Dendritic cell treated with granulocyte-macrophage colony-stimulating factor and Interleukin-4, amounts not matched to agents 40 ng/mL and 50 ng/mL, for 4 days (primary cell): ENCODE data around the gene NOXA1.
A peak's percentile ranks its signal among the peaks of the same experiment; 100 is the strongest.
"Not testable (repeated sequence)": the region's sequence is repeated elsewhere in the genome, so short reads cannot be mapped to it uniquely, and the experiment has no call there.

Source experiments
- H3K27ac Mint-ChIP-seq: one replicate; pipeline ENCODE4 v1.8.0; 2022; ENCODE audit warnings: mild to moderate bottlenecking, mixed read lengths
- H3K27me3 Mint-ChIP-seq: one replicate; pipeline ENCODE4 v1.8.0; 2022; ENCODE audit warnings: mild to moderate bottlenecking, mixed read lengths
- H3K36me3 Mint-ChIP-seq: one replicate; pipeline ENCODE4 v1.8.0; 2022; ENCODE audit warnings: low read depth, mixed read lengths
- H3K4me1 Mint-ChIP-seq: one replicate; pipeline ENCODE4 v1.8.0; 2022; ENCODE audit warnings: low read depth, mixed read lengths
- H3K4me3 Mint-ChIP-seq: one replicate; pipeline ENCODE4 v1.8.0; 2022; ENCODE audit warnings: mild to moderate bottlenecking, moderate library complexity, mixed read lengths
- H3K9me3 Mint-ChIP-seq: one replicate; pipeline ENCODE4 v1.8.0; 2022; ENCODE audit warnings: mixed read lengths
- intact Hi-C: fragments of 100-400 bp; cut with micrococcal nuclease; formaldehyde crosslinking; loops from one replicate; pipeline ENCODE4 v1.15.0; 2022

Gene NOXA1

GRCh38 chr9:137459601-137460362 lies 36.6 kb downstream of the NOXA1 start:
- Mint-ChIP-seq H3K4me3 (peak overlapping the region; percentile 63), H3K36me3 (peaks cover 30% of the 10 kb centered on the region), H3K27ac (peak overlapping the region; percentile 79), H3K9me3 (no peaks in the 10 kb centered on the region), H3K27me3 (peaks cover 30% of the 10 kb centered on the region), H3K4me1 (peaks cover 46% of the 10 kb centered on the region)
- intact Hi-C loops = no loop called here

DNA sequence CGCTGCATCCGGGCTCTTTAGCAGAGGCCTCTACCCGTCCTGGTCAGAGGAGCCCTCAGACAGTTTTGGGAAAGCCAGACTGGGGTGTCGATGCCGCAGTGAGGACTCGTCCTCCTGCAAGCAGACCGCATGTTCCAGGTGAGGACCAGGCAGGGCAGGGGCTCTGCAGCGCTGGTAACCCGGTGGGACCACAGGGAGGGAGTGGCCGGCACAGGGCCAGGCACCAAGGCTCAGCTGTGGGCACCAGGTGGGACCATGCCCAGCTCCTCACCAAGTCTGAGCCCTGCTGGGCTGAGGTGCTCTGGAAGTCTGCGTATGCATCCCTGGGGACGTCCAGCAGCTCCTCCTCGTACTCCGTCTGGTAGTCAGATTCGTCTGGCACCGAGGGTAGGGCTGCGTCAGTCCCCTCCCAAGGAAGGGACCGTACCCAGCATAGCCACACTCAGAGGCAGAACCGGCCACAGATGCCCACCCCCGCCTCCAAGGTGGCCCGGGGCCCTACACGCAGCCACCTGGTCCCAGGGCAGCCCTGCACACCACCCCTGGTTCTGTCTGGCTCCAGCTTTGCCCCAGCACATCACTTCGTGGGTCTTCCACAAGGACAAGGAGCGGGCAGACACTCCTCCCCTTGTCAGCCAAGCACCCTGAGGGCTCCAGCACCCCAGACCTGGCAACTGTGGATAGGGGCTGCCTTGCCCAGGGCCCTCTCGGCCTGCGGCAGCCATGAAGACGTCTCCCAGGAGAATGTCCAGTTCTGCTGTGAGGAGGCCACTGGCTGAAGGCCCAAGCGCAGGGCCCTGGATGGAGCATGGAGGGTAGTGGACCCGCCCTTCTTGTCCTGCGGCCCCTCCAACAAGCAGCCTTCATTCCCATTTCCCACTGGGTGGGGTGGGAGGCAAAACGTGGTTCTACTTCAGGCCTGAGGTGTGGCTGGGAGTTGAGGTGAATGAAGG lies 37.4 kb downstream of the NOXA1 start:
- intact Hi-C loops = no loop called here
- no peaks in the 10 kb centered on the region for H3K9me3 Mint-ChIP-seq

DNA sequence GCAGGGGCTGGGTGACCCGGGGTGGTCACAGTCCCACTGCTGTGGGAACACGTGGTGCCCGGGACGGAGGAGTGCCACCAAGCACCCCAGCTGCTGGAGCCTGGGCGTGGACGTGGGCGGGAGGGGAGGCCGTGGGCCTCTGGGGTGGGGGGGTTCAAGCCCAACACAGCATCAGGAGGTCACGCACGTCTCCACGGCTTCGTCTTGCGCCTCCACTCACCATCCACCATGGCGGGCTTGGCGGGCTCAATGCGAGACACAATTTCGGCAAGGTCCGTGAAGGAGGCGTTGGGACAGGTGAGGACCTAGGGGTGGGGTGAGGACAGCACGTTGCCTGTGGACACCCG lies 38.1 kb downstream of the NOXA1 start:
- Mint-ChIP-seq H3K9me3 (no peaks in the 10 kb centered on the region), H3K4me3 (no peak overlapping the region), H3K4me1 (peaks cover 31% of the 10 kb centered on the region), H3K36me3 (peaks cover 16% of the 10 kb centered on the region), H3K27ac (peak overlapping the region; percentile 79), H3K27me3 (peaks cover 43% of the 10 kb centered on the region)
- intact Hi-C loops = no loop called here

More for the DNA sequence above, 37.4 kb downstream of the NOXA1 start:
- H3K36me3 Mint-ChIP-seq = peaks cover 22% of the 10 kb centered on the region
- H3K27me3 Mint-ChIP-seq = peaks cover 37% of the 10 kb centered on the region
- H3K27ac Mint-ChIP-seq = peak overlapping the region; percentile 79
- H3K4me3 Mint-ChIP-seq = no peak overlapping the region
- H3K4me1 Mint-ChIP-seq = peaks cover 38% of the 10 kb centered on the region

- no peak overlapping the region for H3K27ac Mint-ChIP-seq
- peaks cover 45% of the 10 kb centered on the region for H3K27me3 Mint-ChIP-seq
- peaks cover 10% of the 10 kb centered on the region for H3K36me3 Mint-ChIP-seq
- no peaks in the 10 kb centered on the region for H3K9me3 Mint-ChIP-seq
- intact Hi-C loops = no loop called here
- H3K4me1 Mint-ChIP-seq = peaks cover 26% of the 10 kb centered on the region
- H3K4me3 Mint-ChIP-seq = peak overlapping the region; percentile 37
Measured at GRCh38 chr9:137461663-137462395, 38.6 kb downstream of the NOXA1 start.

DNA sequence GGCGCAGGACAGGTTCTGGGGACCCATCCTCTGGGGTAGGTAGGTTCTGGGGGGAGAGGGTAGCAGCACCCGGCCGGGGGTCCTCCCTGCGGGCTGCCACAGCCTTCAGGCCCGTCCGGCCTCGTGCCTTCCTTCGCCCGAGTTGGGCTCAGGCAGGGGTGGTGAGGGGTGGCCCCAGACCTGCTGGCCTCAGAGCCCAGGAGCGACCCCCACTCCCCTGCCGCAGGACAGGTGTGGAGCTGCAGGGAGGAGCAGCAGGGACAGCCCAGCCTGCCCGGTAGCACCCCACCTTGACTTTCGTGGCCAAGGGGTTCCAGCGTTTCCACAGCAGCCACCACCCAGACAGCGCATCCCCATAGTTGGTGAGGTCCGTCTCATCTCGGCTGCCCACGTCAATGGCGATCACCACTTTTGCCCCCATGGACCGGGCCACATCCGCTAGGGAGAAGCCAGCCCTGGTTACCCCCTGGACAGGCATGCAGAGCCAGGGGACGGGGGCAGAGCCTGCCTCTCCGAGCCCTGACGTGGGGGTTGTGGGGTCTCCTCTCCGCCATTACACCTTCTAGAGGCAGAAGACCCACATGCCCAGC lies 39.3 kb downstream of the NOXA1 start:
- Mint-ChIP-seq H3K27ac (no peak overlapping the region), H3K4me3 (no peak overlapping the region), H3K27me3 (peaks cover 51% of the 10 kb centered on the region), H3K4me1 (peaks cover 19% of the 10 kb centered on the region), H3K9me3 (no peaks in the 10 kb centered on the region), H3K36me3 (peaks cover 4% of the 10 kb centered on the region)
- intact Hi-C loops = no loop called here

- no peak overlapping the region for H3K4me3 Mint-ChIP-seq
- H3K4me1 Mint-ChIP-seq = peaks cover 15% of the 10 kb centered on the region
- H3K9me3 Mint-ChIP-seq = no peaks in the 10 kb centered on the region
- H3K36me3 Mint-ChIP-seq = no peaks in the 10 kb centered on the region
- no peak overlapping the region for H3K27ac Mint-ChIP-seq
- peaks cover 50% of the 10 kb centered on the region for H3K27me3 Mint-ChIP-seq
- intact Hi-C loops = no loop called here
Measured at GRCh38 chr9:137462986-137463930, 40.1 kb downstream of the NOXA1 start.

DNA sequence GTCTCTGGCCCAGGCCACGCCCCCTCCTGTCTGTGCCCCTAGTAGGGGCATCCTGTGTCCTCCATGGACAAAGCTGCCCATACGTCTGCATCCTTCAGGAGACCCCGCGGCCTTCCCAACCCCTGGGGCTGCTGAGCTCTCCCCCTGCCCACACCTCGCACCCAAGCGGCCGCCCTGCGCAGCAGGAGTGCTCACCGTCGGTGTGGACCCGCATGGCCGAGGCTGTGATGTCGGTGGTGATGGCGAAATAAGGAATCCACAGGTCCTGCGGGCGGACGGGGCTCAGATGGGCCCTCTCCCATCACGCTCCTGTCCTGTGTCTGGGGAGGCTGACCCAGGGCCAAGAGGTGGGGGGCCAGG lies 40.7 kb downstream of the NOXA1 start:
- intact Hi-C loops = no loop called here
- Mint-ChIP-seq H3K4me3 (no peak overlapping the region), H3K9me3 (no peaks in the 10 kb centered on the region), H3K27ac (no peak overlapping the region), H3K27me3 (peaks cover 54% of the 10 kb centered on the region), H3K36me3 (no peaks in the 10 kb centered on the region), H3K4me1 (peaks cover 15% of the 10 kb centered on the region)

GRCh38 chr9:137464291-137464999 lies 41.3 kb downstream of the NOXA1 start:
- Mint-ChIP-seq H3K27ac (no peak overlapping the region), H3K27me3 (peaks cover 57% of the 10 kb centered on the region), H3K4me3 (no peak overlapping the region), H3K36me3 (no peaks in the 10 kb centered on the region), H3K4me1 (peaks cover 15% of the 10 kb centered on the region), H3K9me3 (no peaks in the 10 kb centered on the region)
- intact Hi-C loops = no loop called here

- H3K27me3 Mint-ChIP-seq = peaks cover 61% of the 10 kb centered on the region
- intact Hi-C loops = no loop called here
- H3K4me1 Mint-ChIP-seq = peaks cover 9% of the 10 kb centered on the region
- no peaks in the 10 kb centered on the region for H3K36me3 Mint-ChIP-seq
- no peak overlapping the region for H3K27ac Mint-ChIP-seq
- H3K9me3 Mint-ChIP-seq = no peaks in the 10 kb centered on the region
- H3K4me3 Mint-ChIP-seq = no peak overlapping the region
Measured at GRCh38 chr9:137465000-137465719, 42.0 kb downstream of the NOXA1 start.

DNA sequence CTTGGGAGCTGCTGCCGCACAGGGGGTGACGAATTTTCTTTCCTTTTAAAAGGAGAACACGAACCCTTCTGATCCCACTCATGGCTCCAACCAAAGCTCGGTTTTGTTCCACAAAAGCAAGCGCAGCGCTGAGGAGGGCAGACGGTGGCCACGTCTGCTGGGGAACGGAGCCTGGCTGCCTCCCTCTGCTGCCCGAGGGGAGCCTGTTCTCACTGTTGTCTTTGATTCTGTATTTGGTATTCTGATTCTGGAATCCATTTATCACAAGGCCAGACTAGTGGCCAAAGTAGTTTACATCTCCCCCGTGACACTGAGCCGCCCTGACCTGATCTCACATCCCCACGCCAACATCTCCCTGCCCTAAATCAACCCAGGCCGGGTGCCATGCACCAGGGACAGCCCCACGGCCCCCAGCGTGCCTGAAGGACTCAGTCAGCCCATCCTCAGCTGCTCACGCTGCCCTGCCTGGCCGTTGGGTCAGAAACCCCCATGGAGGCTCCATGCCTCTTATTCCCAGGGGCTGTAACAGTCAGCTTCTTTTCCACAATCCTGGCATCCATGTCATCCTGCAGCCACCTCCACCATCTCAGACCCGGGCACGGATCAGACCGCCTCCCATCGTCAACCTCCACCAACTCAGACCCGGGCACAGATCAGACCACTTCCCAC lies 42.7 kb downstream of the NOXA1 start:
- Mint-ChIP-seq H3K9me3 (no peaks in the 10 kb centered on the region), H3K4me1 (peaks cover 7% of the 10 kb centered on the region), H3K27me3 (peaks cover 63% of the 10 kb centered on the region), H3K36me3 (no peaks in the 10 kb centered on the region), H3K4me3 (no peak overlapping the region), H3K27ac (no peak overlapping the region)
- intact Hi-C loops = no loop called here

- intact Hi-C loops, H3K4me1 Mint-ChIP-seq, H3K4me3 Mint-ChIP-seq, H3K9me3 Mint-ChIP-seq, H3K27ac Mint-ChIP-seq, H3K36me3 Mint-ChIP-seq: not testable (repeated sequence)
- H3K27me3 Mint-ChIP-seq = peaks cover 63% of the 10 kb centered on the region
Measured at GRCh38 chr9:137466389-137467085, 43.3 kb downstream of the NOXA1 start.
